Uterus (tissue), 2 donors: ENCODE data around the gene MORN3.

Source experiments
- POLR2A ChIP-seq, 2 donors: fragments of 450-650 bp; IDR thresholded peaks; one replicate each; pipeline ENCODE4 v1.6.1; 2016; ENCODE audit warnings: antibody characterized with exemption in 2 of 2, mild to moderate bottlenecking in 1 of 2, moderate library complexity in 1 of 2
- TF ChIP-seq, protein P1 (sequence below), 4 experiments: fragments of 200-600 bp in 2 of 4; fragments of 450-650 bp in 2 of 4; sonication (generic) in 2 of 4; IDR thresholded peaks; one replicate each; pipeline ENCODE4 v1.5.1; 2016 to 2019; ENCODE audit warnings: antibody characterized with exemption in 4 of 4, mild to moderate bottlenecking in 2 of 4, moderate library complexity in 1 of 4

DNA sequence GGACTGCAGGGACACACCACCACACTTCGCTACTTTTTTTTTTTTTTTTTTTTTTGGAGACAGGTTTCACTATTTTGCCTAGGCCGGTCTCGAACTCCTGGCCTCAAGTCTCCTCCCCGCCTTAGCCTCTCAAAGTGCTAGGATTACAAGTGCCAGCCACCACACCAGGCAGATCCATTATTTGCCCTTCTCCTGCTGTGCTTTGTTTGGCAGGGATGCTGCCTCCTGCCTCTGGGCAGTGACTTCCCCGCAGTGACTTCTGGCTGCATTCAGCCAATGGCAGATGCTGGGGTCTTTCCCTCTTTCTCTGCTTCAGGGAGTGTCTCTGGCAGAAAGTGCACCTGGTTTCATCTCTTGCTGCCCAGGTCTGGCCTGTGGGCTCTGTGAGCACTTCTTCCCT, 6.7 kb upstream of the MORN3 start:
- TF ChIP-seq, protein P1, sequence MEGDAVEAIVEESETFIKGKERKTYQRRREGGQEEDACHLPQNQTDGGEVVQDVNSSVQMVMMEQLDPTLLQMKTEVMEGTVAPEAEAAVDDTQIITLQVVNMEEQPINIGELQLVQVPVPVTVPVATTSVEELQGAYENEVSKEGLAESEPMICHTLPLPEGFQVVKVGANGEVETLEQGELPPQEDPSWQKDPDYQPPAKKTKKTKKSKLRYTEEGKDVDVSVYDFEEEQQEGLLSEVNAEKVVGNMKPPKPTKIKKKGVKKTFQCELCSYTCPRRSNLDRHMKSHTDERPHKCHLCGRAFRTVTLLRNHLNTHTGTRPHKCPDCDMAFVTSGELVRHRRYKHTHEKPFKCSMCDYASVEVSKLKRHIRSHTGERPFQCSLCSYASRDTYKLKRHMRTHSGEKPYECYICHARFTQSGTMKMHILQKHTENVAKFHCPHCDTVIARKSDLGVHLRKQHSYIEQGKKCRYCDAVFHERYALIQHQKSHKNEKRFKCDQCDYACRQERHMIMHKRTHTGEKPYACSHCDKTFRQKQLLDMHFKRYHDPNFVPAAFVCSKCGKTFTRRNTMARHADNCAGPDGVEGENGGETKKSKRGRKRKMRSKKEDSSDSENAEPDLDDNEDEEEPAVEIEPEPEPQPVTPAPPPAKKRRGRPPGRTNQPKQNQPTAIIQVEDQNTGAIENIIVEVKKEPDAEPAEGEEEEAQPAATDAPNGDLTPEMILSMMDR (IDR thresholded peaks at IDR 0.05), result no peak
- TF ChIP-seq POLR2A (IDR thresholded peaks at IDR 0.05), result no peak
